GM12891 (cell line): ENCODE data around the gene RANBP3.
"Not testable (repeated sequence)": the region's sequence is repeated elsewhere in the genome, so short reads cannot be mapped to it uniquely, and the experiment has no call there.

Experiments
- DNase-seq: peaks from one replicate; pipeline ENCODE4 v3.0.0; 2011; ENCODE audit warnings: low spot score; ENCODE audit not compliant: insufficient read length
- FAIRE-seq: peaks from 2 replicates; lab custom pipeline; 2011; peaks lifted over from hg19 to GRCh38; lab: Jason Lieb, UNC
- PAX5 ChIP-seq: IDR thresholded peaks from 2 replicates; pipeline ENCODE4 v1.6.1; 2011; ENCODE audit warnings: low read length, moderate library complexity, mild to moderate bottlenecking; ENCODE audit not compliant: insufficient read depth, severe bottlenecking
- POLR2A ChIP-seq: IDR thresholded peaks from 2 replicates; pipeline ENCODE4 v1.6.1; 2011; ENCODE audit warnings: low read depth, low read length, control low read depth
- POLR2AphosphoS5 ChIP-seq: IDR thresholded peaks from 2 replicates; pipeline ENCODE4 v1.6.1; 2011; ENCODE audit warnings: low read depth, low read length, control low read depth
- POU2F2 ChIP-seq: IDR thresholded peaks from 2 replicates; pipeline ENCODE4 v1.6.1; 2011; ENCODE audit warnings: low read depth, mild to moderate bottlenecking, control low read depth, low read length, moderate library complexity
- SPI1 ChIP-seq: IDR thresholded peaks from 2 replicates; pipeline ENCODE4 v1.6.1; 2011; ENCODE audit warnings: low read depth, low read length, control low read depth
- TAF1 ChIP-seq: IDR thresholded peaks from 2 replicates; pipeline ENCODE4 v1.6.1; 2011; ENCODE audit warnings: low read depth, low read length, control low read depth

The RANBP3 gene

GRCh38 chr19:5966941-5967340 lies 11.0 kb downstream of the RANBP3 start:
- FAIRE-seq = no peak
- TF ChIP-seq SPI1 (no peak), POU2F2 (no peak), TAF1 (no peak), PAX5 (no peak), POLR2A (no peak), POLR2AphosphoS5 (no peak)

DNA sequence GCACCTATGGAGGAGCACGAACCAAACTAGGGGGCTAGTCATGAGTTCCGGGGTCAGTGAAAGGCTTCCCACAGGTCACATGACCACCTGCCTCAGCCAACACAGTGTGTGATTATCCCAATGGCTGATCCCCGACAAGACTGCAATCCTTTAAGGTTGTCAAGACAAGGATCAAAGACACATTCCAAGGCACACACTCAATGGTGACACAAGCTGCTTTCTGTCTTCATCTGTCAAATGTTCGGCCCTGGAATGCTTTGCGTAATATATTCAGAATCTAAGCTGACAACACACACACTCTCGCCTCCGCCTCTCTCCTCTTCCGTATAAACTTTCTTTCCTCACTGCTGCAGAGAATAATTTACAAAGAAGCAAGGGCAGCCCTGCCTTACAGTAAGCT lies 11.7 kb downstream of the RANBP3 start:
- FAIRE-seq (no peak), DNase-seq (no peak)
- TF ChIP-seq POLR2AphosphoS5 (no peak), POLR2A (no peak), POU2F2 (no peak), TAF1 (no peak), SPI1 (no peak), PAX5 (no peak)

More at GRCh38 chr19:5966941-5967340, 11.0 kb downstream of the RANBP3 start:
- no peak for DNase-seq

GRCh38 chr19:5964816-5965565 lies 12.9 kb downstream of the RANBP3 start:
- TF ChIP-seq SPI1 = no peak
- no peak for TF ChIP-seq PAX5
- no peak for TF ChIP-seq POLR2AphosphoS5
- no peak for TF ChIP-seq POLR2A
- TF ChIP-seq POU2F2 = no peak
- TF ChIP-seq TAF1 = no peak
- FAIRE-seq (no peak), DNase-seq (no peak)

GRCh38 chr19:5963855-5964254 lies 14.1 kb downstream of the RANBP3 start:
- no peak for DNase-seq
- no peak for FAIRE-seq

DNA sequence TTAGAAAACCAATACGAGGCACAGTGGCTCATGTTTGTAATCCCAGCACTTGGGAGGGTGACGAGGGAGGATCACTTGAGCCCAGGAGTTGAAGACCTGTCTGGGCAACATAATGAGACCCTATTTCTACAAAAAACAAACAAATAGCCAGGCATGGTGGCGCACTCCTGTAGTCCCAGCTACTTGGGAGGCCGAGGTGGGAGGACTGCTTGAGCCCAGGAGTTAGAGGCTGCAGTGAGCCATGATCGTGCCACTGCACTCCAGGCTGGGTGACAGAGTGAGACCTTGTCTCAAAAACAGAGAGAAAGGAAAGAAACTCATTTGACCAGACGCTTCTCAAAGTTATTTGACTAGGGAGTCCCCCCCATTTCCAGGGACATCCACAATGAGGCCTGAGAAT lies 14.7 kb downstream of the RANBP3 start:
- FAIRE-seq, DNase-seq: not testable (repeated sequence)

More at GRCh38 chr19:5963855-5964254, 14.1 kb downstream of the RANBP3 start:
- TF ChIP-seq TAF1 = no peak
- no peak for TF ChIP-seq POLR2AphosphoS5
- no peak for TF ChIP-seq SPI1
- TF ChIP-seq POU2F2 = no peak
- TF ChIP-seq PAX5 = no peak
- TF ChIP-seq POLR2A = no peak

- TF ChIP-seq POLR2AphosphoS5 = no peak
- TF ChIP-seq PAX5 = no peak
- no peak for TF ChIP-seq POU2F2
- no peak; the same call in 1 of the 2 replicates for TF ChIP-seq POLR2A
- no peak for TF ChIP-seq TAF1
- TF ChIP-seq SPI1 = no peak
- DNase-seq (no peak), FAIRE-seq (peak; percentile 79)
These were observed 15.7 kb downstream of the RANBP3 start for GRCh38 chr19:5961969-5962945.

GRCh38 chr19:5961641-5961968 lies 16.3 kb downstream of the RANBP3 start:
- not testable (repeated sequence) for FAIRE-seq, DNase-seq

GRCh38 chr19:5960005-5961001 lies 17.6 kb downstream of the RANBP3 start:
- TF ChIP-seq TAF1 (no peak), PAX5 (no peak), POU2F2 (no peak), SPI1 (no peak)
- DNase-seq (no peak), FAIRE-seq (no peak)

- no peak for FAIRE-seq
- DNase-seq = no peak
- no peak for TF ChIP-seq PAX5
- no peak for TF ChIP-seq POLR2AphosphoS5
- no peak for TF ChIP-seq TAF1
- TF ChIP-seq SPI1 = no peak
- TF ChIP-seq POU2F2 = no peak
- TF ChIP-seq POLR2A = no peak
These were observed 18.5 kb downstream of the RANBP3 start for GRCh38 chr19:5959260-5960004.
